NT2/D1 (cell line): ENCODE results near the gene PITPNM2.

Experiments
- DNase-seq: peaks from one replicate; pipeline ENCODE4 v3.0.0-alpha.2; 2011; ENCODE audit warnings: low read depth, low spot score
- H3K27me3 ChIP-seq: 2 replicates; pipeline ENCODE4 v1.6.0; 2011; ENCODE audit warnings: mild to moderate bottlenecking; ENCODE audit not compliant: insufficient read length, insufficient read depth
- H3K36me3 ChIP-seq: 2 replicates; pipeline ENCODE4 v1.6.1; 2011; ENCODE audit warnings: mild to moderate bottlenecking, low read length, mixed read lengths; ENCODE audit not compliant: insufficient read depth, insufficient read length
- H3K4me1 ChIP-seq: 2 replicates; pipeline ENCODE4 v1.5.1; 2011; ENCODE audit not compliant: insufficient read depth, insufficient read length
- H3K4me3 ChIP-seq: 2 replicates; pipeline ENCODE4 v1.5.1; 2011; ENCODE audit warnings: low read depth; ENCODE audit not compliant: insufficient read length
- H3K9ac ChIP-seq: 2 replicates; pipeline ENCODE4 v1.6.0; 2011; ENCODE audit warnings: low read depth; ENCODE audit not compliant: insufficient read length
- H3K9me3 ChIP-seq: 2 replicates; pipeline ENCODE4 v1.5.1; 2011; ENCODE audit warnings: mild to moderate bottlenecking, low read length; ENCODE audit not compliant: insufficient read depth
- SUZ12 ChIP-seq: IDR thresholded peaks from 2 replicates; pipeline ENCODE4 v1.6.1; 2011; ENCODE audit not compliant: insufficient read length, insufficient read depth; ENCODE audit errors: extremely low read depth
- YY1 ChIP-seq: IDR thresholded peaks from 2 replicates; pipeline ENCODE4 v1.6.1; 2011; ENCODE audit not compliant: insufficient read length, insufficient read depth
- ZNF274 ChIP-seq: IDR thresholded peaks from 2 replicates; pipeline ENCODE4 v1.6.1; 2011; ENCODE audit warnings: mild to moderate bottlenecking, low read depth, low read length

PITPNM2 gene

DNA sequence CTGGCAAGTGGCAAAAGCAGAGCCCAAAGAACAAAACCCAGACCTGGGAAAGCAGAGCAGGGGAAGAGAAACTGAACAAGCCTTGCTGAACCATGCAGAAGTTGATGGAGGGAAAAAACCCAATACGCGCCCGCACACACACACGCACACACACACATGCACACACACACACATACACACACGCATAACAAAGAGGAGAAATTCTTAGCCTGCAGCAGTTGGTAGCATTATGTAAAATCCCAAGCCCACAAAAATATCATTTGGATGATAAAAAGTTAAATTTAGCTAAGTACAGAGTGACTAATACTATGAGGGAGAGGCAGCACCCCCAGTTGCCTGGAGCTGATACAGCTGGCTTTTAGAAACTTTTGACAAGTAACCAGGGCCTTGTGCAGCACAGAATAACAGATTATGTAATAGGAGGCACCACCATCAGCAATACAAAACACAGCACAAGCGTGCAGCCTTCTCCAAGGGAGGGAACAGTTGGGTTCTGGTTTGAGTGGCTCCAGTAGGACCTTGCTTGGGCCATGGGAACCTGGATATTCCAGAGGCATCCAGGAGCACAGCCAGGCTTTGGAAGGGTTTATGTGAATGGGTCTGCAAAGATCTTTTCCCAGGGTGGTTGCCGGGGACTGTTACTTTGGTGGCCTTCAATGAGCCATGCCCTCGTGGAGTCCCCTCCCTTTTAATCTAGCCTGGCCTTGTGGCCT, 35.3 kb downstream of the PITPNM2 start:
- H3K4me1 ChIP-seq: peaks cover 19% of the 10 kb centered on the region
- H3K9me3 ChIP-seq: no peaks in the 10 kb centered on the region
- no peak for DNase-seq
- no peak for TF ChIP-seq YY1
- TF ChIP-seq ZNF274: no peak
- no peak for TF ChIP-seq SUZ12
- H3K36me3 ChIP-seq: no peaks in the 10 kb centered on the region
- no peaks in the 10 kb centered on the region for H3K27me3 ChIP-seq
- H3K4me3 ChIP-seq: no peak overlapping the region
- H3K9ac ChIP-seq: no peak overlapping the region

DNA sequence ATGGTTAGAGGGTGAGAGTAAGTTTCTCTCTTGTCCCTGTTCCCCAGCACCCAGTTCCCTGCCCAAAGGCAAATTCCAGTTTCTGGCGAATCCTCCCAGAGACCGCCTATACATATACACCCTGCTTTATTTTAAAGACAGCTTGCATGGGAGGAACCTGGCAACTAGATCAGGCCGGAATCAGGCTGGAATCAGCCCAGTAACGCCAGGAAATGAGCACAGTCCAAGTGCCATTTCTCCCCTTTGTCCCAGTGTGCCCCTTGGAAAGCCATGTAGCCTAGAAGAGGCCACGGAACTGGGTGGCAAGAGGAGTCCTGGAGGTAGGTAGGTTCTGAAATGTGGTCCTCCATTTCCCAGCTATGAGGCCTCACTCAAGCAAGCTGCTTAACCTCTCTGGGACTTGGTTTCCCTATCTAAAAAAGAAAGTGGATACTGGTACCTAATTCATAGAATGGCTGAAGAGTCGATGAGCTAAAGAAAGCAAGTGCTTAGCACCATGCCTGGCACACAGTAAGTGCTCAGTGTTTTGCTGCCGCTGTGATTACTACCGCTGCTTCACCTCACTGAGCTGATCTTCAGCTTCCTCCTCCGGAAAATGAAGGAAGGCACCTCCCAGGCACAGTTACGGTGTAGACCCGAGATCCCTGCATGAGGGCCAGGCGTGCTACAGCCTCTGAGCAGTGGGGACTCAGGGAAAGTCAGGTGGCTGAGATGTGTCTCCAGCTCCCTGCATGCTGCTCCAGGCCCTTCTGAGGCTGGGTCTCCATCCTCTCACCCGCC, 36.4 kb downstream of the PITPNM2 start:
- TF ChIP-seq YY1: no peak
- TF ChIP-seq SUZ12: no peak
- TF ChIP-seq ZNF274: no peak
- no peak overlapping the region for H3K9ac ChIP-seq
- H3K9me3 ChIP-seq: no peaks in the 10 kb centered on the region
- DNase-seq: no peak
- peaks cover 15% of the 10 kb centered on the region for H3K4me1 ChIP-seq
- no peak overlapping the region for H3K4me3 ChIP-seq
- H3K36me3 ChIP-seq: peaks cover 1% of the 10 kb centered on the region
- H3K27me3 ChIP-seq: no peaks in the 10 kb centered on the region

DNA sequence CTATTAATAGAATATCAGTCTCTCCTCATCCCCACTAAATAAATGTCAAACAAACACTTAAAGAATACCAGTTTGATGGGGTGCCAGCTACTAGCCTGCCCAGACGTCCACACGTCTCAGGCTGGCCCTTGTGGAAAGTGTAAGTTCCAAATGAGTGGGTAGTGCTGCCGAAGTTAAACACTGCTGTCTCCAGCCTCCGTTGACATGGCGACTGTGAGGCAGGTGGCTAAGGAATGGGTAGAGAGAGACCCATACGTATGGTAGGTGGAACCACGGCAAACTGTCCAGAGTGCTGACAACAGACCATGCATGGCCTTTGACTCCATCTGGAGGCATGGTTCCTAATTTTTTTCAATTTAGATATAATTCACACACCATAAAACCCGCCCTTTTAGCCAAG, 37.9 kb downstream of the PITPNM2 start:
- Histone ChIP-seq H3K9me3 (no peaks in the 10 kb centered on the region), H3K9ac (no peak overlapping the region), H3K4me1 (peaks cover 10% of the 10 kb centered on the region), H3K27me3 (no peaks in the 10 kb centered on the region), H3K36me3 (peaks cover 10% of the 10 kb centered on the region), H3K4me3 (no peak overlapping the region)
- DNase-seq: no peak
- TF ChIP-seq ZNF274 (no peak), YY1 (no peak), SUZ12 (no peak)

DNA sequence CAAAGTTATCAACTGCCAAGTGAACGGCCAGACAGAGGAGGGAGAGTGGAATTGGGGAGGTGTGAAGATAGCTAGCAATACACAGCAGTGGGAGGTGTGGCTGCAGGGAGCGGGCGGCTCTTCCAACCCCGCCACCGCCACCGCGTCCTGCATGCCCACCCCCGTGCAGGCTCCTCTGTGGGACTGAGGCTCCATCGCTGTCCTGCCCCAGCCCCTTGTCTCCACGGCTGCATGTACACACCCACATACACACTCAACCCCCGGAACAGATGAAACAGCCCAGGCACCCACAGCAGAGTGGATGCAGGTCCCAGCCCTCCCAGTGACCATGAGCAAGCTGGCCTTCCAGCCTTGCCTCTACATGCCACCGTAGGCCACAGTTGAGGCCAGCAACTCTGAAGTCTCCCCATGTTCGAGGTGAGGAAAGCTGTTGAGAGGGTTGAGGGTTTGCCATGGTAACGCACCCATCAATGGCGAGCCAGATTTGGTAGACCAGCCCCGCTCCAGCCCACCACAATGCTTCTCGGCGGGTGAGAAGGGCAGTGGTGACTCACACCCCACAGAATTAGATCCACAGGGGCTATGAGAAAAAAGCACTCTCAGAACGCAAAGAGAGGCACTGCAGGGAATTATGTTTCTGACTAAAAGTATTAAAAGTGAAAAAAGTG, 39.3 kb downstream of the PITPNM2 start:
- DNase-seq: no peak
- Histone ChIP-seq H3K27me3 (no peaks in the 10 kb centered on the region), H3K4me3 (no peak overlapping the region), H3K9me3 (no peaks in the 10 kb centered on the region), H3K36me3 (peaks cover 10% of the 10 kb centered on the region), H3K9ac (no peak overlapping the region), H3K4me1 (peaks cover 21% of the 10 kb centered on the region)
- no peak for TF ChIP-seq ZNF274
- TF ChIP-seq SUZ12: no peak
- no peak for TF ChIP-seq YY1

DNA sequence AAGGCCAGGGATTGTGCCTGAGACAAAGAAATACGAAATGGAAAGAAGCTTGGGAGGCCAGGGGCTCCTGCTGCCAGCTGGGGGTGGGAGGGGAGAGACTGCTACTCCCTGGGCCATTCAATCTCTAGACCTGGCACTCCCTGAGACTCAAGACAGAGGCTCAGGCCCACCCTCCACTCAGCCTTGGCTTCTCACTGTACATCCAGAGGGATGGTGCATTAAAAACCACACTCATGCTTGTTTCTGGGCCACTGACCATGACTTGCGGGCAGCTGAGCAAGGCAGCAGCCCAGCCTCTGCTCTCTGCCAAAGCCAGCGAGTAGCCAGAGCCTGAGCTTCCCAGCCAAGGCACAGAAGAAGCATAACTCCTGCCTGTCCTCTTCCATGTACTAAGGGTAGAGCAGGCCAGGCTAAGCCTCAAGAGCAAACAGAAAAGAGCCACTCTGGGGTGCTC, 41.5 kb downstream of the PITPNM2 start:
- Histone ChIP-seq H3K4me1 (peaks cover 29% of the 10 kb centered on the region), H3K36me3 (peaks cover 10% of the 10 kb centered on the region), H3K9ac (no peak overlapping the region), H3K9me3 (no peaks in the 10 kb centered on the region), H3K4me3 (no peak overlapping the region), H3K27me3 (no peaks in the 10 kb centered on the region)
- no peak for DNase-seq
- no peak for TF ChIP-seq ZNF274
- no peak for TF ChIP-seq SUZ12
- TF ChIP-seq YY1: no peak

DNA sequence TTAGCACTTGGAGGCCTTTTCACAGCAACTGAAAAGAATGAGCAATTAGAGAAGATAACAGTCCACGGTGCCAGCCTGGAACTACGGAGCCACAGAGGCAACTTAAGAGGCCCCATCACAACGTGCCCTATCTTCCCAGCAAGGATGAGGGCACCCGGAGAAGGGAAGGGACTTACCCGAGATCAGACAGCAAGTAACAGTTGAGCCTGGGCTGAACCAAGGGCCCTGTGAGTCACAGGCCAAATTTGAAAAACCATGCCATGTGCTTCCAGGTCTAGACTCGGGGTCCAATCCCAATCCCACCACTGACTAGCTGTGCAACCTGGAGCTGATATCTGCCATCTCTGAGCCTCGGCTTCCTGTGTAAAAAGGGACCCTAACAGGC, 42.2 kb downstream of the PITPNM2 start:
- TF ChIP-seq SUZ12 (no peak), YY1 (no peak), ZNF274 (no peak)
- peaks cover 10% of the 10 kb centered on the region for H3K36me3 ChIP-seq
- no peak overlapping the region for H3K4me3 ChIP-seq
- H3K9me3 ChIP-seq: no peaks in the 10 kb centered on the region
- no peak for DNase-seq
- no peak overlapping the region for H3K9ac ChIP-seq
- H3K27me3 ChIP-seq: no peaks in the 10 kb centered on the region
- H3K4me1 ChIP-seq: peaks cover 29% of the 10 kb centered on the region

DNA sequence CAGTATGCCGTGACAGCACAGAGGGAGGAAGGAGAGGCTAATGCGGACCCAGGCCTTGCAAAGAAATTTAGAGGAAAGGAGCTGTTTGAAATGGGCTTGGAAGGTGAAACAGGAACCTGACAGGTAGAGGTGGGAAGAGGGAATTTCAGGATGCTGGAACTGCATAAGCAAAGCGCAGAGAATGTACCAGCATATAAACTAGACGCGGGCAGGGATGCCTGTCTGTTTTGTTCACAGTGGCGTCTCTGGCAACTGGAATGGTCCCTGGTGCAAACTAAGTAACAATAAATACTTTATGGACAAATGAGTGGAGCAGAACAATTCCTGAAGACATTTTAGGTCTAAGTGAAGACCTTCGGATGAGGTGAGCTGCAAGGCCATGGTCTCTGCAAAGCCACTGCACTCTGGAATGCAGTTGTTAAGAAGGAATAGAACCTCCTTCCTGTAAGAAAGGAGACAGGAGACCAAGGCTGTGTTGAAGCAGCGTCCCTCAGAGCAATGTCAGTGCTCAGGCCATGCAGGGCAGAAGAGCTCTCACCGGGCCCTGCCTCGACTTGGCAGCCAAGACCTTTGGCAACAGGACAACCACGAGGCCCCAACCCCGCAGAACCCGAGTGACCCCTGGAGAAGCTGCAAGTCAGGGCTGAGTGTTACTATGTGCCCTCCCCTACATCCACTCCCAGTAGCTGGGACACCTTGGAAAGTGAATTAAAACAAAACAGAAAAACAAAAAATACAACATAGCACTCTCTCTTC, 42.8 kb downstream of the PITPNM2 start:
- Histone ChIP-seq H3K4me1 (peaks cover 34% of the 10 kb centered on the region), H3K9me3 (no peaks in the 10 kb centered on the region), H3K4me3 (no peak overlapping the region), H3K36me3 (peaks cover 10% of the 10 kb centered on the region), H3K27me3 (no peaks in the 10 kb centered on the region), H3K9ac (no peak overlapping the region)
- no peak for DNase-seq
- no peak for TF ChIP-seq SUZ12
- TF ChIP-seq ZNF274: no peak
- TF ChIP-seq YY1: no peak
